ENCODE results near the gene OGDHL.
"Not testable (repeated sequence)": the region's sequence is repeated elsewhere in the genome, so short reads cannot be mapped to it uniquely, and the experiment has no call there.

Gene OGDHL

GRCh38 chr10:49738616-49739360, 23.3 kb downstream of the OGDHL start:
- DNase-seq (ENCODE audit: low read depth) = no peak

GRCh38 chr10:49737474-49738201, 24.5 kb downstream of the OGDHL start:
- peak; percentile 20 for DNase-seq (ENCODE audit: low read depth)

- no peak for DNase-seq (ENCODE audit: low read depth)
Measured at GRCh38 chr10:49736564-49737113, 25.5 kb downstream of the OGDHL start.

- no peak for DNase-seq (ENCODE audit: low read depth)
Measured at GRCh38 chr10:49735848-49736563, 26.1 kb downstream of the OGDHL start.

GRCh38 chr10:49735161-49735560, 27.0 kb downstream of the OGDHL start:
- no peak for DNase-seq (ENCODE audit: low read depth)

GRCh38 chr10:49734676-49735075, 27.4 kb downstream of the OGDHL start:
- DNase-seq (ENCODE audit: low read depth) = no peak

- DNase-seq (ENCODE audit: low read depth) = no peak
Measured at GRCh38 chr10:49733866-49734265, 28.3 kb downstream of the OGDHL start.

- DNase-seq (ENCODE audit: low read depth) = no peak
Measured at GRCh38 chr10:49726593-49726992, 35.5 kb downstream of the OGDHL start.

- DNase-seq (ENCODE audit: low read depth) = not testable (repeated sequence)
Measured at GRCh38 chr10:49715157-49715556, 47.0 kb downstream of the OGDHL start.

- no peak for DNase-seq (ENCODE audit: low read depth)
Measured at GRCh38 chr10:49713266-49713665, 48.9 kb downstream of the OGDHL start.

GRCh38 chr10:49711481-49711880, 50.6 kb downstream of the OGDHL start:
- DNase-seq (ENCODE audit: low read depth) = no peak

GRCh38 chr10:49710966-49711365, 51.2 kb downstream of the OGDHL start:
- no peak for DNase-seq (ENCODE audit: low read depth)

GRCh38 chr10:49709934-49710333, 52.2 kb downstream of the OGDHL start:
- no peak for DNase-seq (ENCODE audit: low read depth)

- no peak for DNase-seq (ENCODE audit: low read depth)
Measured at GRCh38 chr10:49707585-49707984, 54.5 kb downstream of the OGDHL start.

GRCh38 chr10:49700997-49701396, 61.1 kb downstream of the OGDHL start:
- DNase-seq (ENCODE audit: low read depth) = no peak

- DNase-seq (ENCODE audit: low read depth) = no peak
Measured at GRCh38 chr10:49700211-49700610, 61.9 kb downstream of the OGDHL start.

- no peak for DNase-seq (ENCODE audit: low read depth)
Measured at GRCh38 chr10:49698679-49699078, 63.4 kb downstream of the OGDHL start.

- no peak for DNase-seq (ENCODE audit: low read depth)
Measured at GRCh38 chr10:49696311-49696710, 65.8 kb downstream of the OGDHL start.

GRCh38 chr10:49694466-49694865, 67.7 kb downstream of the OGDHL start:
- DNase-seq (ENCODE audit: low read depth) = no peak

- DNase-seq (ENCODE audit: low read depth) = no peak
Measured at GRCh38 chr10:49691588-49691987, 70.5 kb downstream of the OGDHL start.

GRCh38 chr10:49690698-49691356, 71.3 kb downstream of the OGDHL start:
- peak; percentile 3 for DNase-seq (ENCODE audit: low read depth)

GRCh38 chr10:49689882-49690510, 72.1 kb downstream of the OGDHL start:
- DNase-seq (ENCODE audit: low read depth) = no peak

Measured in ELR (cell line).